OCI-LY1 (cell line): Measurements from ENCODE around the gene NEK2.

Source experiments
- EZH2 ChIP-seq: fragments of 200-600 bp; sonication (generic), shearing (Covaris generic); IDR thresholded peaks from 2 replicates; pipeline ENCODE4 v1.8.0; 2017; ENCODE audit warnings: borderline replicate concordance, mixed run types, mild to moderate bottlenecking, antibody characterized with exemption, low read length, moderate library complexity, mixed read lengths
- TF ChIP-seq, protein P1 (sequence below): fragments of 200-600 bp; sonication (generic), shearing (Covaris generic); IDR thresholded peaks from 2 replicates; pipeline ENCODE4 v1.5.1; 2017; ENCODE audit warnings: mild to moderate bottlenecking, antibody characterized with exemption, low read length, moderate library complexity, mixed read lengths

DNA sequence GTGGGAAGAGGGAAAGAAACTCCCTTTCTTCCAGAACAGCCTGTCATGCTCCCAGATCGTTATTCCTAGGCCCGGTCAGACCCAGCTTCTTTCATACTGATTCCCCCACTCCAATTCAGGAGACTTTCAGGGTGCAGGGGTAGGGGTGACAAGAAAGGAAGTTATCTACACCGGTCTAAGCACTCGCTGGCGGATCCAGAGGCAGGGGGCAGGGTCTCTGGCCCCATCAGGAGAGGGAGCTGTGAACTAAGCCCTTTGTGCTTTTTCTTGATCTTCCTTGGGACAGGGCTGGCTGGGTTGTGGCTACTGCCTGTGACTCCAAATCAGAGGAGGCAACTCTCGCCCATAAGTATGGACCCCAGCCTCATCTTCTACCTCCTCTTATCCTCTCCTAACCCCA, 44.3 kb downstream of the NEK2 start:
- TF ChIP-seq, protein P1, sequence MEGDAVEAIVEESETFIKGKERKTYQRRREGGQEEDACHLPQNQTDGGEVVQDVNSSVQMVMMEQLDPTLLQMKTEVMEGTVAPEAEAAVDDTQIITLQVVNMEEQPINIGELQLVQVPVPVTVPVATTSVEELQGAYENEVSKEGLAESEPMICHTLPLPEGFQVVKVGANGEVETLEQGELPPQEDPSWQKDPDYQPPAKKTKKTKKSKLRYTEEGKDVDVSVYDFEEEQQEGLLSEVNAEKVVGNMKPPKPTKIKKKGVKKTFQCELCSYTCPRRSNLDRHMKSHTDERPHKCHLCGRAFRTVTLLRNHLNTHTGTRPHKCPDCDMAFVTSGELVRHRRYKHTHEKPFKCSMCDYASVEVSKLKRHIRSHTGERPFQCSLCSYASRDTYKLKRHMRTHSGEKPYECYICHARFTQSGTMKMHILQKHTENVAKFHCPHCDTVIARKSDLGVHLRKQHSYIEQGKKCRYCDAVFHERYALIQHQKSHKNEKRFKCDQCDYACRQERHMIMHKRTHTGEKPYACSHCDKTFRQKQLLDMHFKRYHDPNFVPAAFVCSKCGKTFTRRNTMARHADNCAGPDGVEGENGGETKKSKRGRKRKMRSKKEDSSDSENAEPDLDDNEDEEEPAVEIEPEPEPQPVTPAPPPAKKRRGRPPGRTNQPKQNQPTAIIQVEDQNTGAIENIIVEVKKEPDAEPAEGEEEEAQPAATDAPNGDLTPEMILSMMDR = no peak
- no peak for TF ChIP-seq EZH2
